HepG2 (cell line): Measurements from ENCODE around the gene SMTN. TPM values are rescaled to one million over a fixed set of nuclear protein-coding genes. Genes with fewer than 3 reads are reported as not detected.

Experiments used
- ATAC-seq: fragments of 200-7000 bp; cut with Tn5 transposase; 3 replicates; pipeline ENCODE4 v1.9.1; 2020; ENCODE audit warnings: mild to moderate bottlenecking, moderate library complexity
- BruUV-seq: library from RNA; stranded (reverse); fragments of 400-500 nt; replicated peaks from 2 replicates; lab custom pipeline; 2021; lab: Mats Ljungman, UMichigan
- CTCF ChIA-PET: fragments of 300-600 bp; formaldehyde crosslinking; extraction: SDS; loops from one replicate; lab custom pipeline; 2021; ENCODE audit warnings: low total read pairs, inconsistent platforms, low intra/inter-chr PET ratio; lab: Yijun Ruan, JAX
- POLR2A ChIA-PET: fragments of 350-600 bp; sonication (Branson Sonifier 250); formaldehyde crosslinking; loops from one replicate; lab custom pipeline; 2020; ENCODE audit warnings: antibody characterized with exemption, inconsistent platforms; lab: Yijun Ruan, JAX
- DNase-seq: peaks from one replicate; pipeline ENCODE4 v3.0.0-alpha.2; 2015; ENCODE audit warnings: low spot score
- FAIRE-seq: peaks from 3 replicates; lab custom pipeline; 2011; peaks lifted over from hg19 to GRCh38; lab: Jason Lieb, UNC
- H2AFZ ChIP-seq: one replicate; pipeline ENCODE4 v1.6.1; 2011; ENCODE audit warnings: low read length, inconsistent platforms
- H3K27ac ChIP-seq: fragments of 300-600 bp; 3 replicates; pipeline ENCODE4 v1.8.0; 2011; ENCODE audit warnings: mixed run types, mild to moderate bottlenecking, mixed read lengths, low read length, inconsistent platforms; ENCODE audit not compliant: insufficient read depth; ENCODE audit errors: extremely low read length
- H3K27me3 ChIP-seq, 2 experiments: fragments of 200-600 bp in 1 of 2; 2 replicates in 1 of 2; 3 replicates in 1 of 2; pipeline versions ENCODE4 v1.6.0 to v1.8.0; 2011; ENCODE audit warnings: low read length in 2 of 2, mild to moderate bottlenecking in 2 of 2, moderate library complexity in 2 of 2, inconsistent platforms in 1 of 2; ENCODE audit not compliant: insufficient read depth in 2 of 2, control insufficient read depth in 1 of 2
- H3K36me3 ChIP-seq, 2 experiments: fragments of 200-600 bp in 1 of 2; replicated peaks in 1 of 2; 2 replicates in 1 of 2; 3 replicates in 1 of 2; pipeline versions ENCODE4 v1.5.1 to v1.8.0; 2011; ENCODE audit warnings: low read length in 2 of 2, inconsistent platforms in 1 of 2; ENCODE audit not compliant: insufficient read depth in 2 of 2, control insufficient read depth in 1 of 2
- H3K4me1 ChIP-seq: 2 replicates; pipeline ENCODE4 v1.5.1; 2012; ENCODE audit warnings: low read length, inconsistent platforms; ENCODE audit not compliant: insufficient read depth
- H3K4me2 ChIP-seq: 2 replicates; pipeline ENCODE4 v1.6.0; 2011; ENCODE audit warnings: low read depth, low read length, inconsistent platforms
- H3K4me3 ChIP-seq, 3 experiments: fragments of 200-600 bp in 1 of 3; sonication (generic), shearing (Covaris generic) in 1 of 3; replicated peaks in 1 of 3; 2 replicates each; pipeline ENCODE4 v1.5.1; 2011 to 2016; ENCODE audit warnings: low read length in 3 of 3, inconsistent platforms in 2 of 3, low read depth in 2 of 3, mild to moderate bottlenecking in 2 of 3, control low read depth in 1 of 3, mixed read lengths in 1 of 3; ENCODE audit not compliant: insufficient read depth in 1 of 3
- H3K79me2 ChIP-seq: one replicate; pipeline ENCODE4 v1.6.1; 2011; ENCODE audit warnings: low read length, inconsistent platforms; ENCODE audit not compliant: insufficient read depth
- H3K9ac ChIP-seq: 2 replicates; pipeline ENCODE4 v1.6.0; 2011; ENCODE audit warnings: mild to moderate bottlenecking, low read depth, low read length, inconsistent platforms; ENCODE audit not compliant: insufficient read depth
- H3K9me3 ChIP-seq: 2 replicates; pipeline ENCODE4 v1.5.1; 2012; ENCODE audit warnings: mild to moderate bottlenecking, low read length
- H4K20me1 ChIP-seq: 2 replicates; pipeline ENCODE4 v1.6.0; 2011; ENCODE audit warnings: inconsistent platforms, mild to moderate bottlenecking, low read length, moderate library complexity; ENCODE audit not compliant: insufficient read depth
- CEBPB ChIP-seq: IDR thresholded peaks from 2 replicates; pipeline ENCODE4 v1.6.1; 2011; ENCODE audit warnings: low read depth, low read length, improper control_type of control experiment, borderline replicate concordance
- DNMT3B ChIP-seq: conservative IDR thresholded peaks from 2 replicates; pipeline ENCODE4 v1.6.1; 2016; ENCODE audit warnings: missing biosample characterization, control low read depth
- IKZF4 ChIP-seq: sonication (generic); formaldehyde crosslinking; IDR thresholded peaks from 2 replicates; pipeline ENCODE4 v1.5.1; 2020; ENCODE audit warnings: borderline replicate concordance, mild to moderate bottlenecking, low read depth, missing genetic modification reagents; ENCODE audit errors: not compliant biosample characterization
- KLF9 ChIP-seq: IDR thresholded peaks from 2 replicates; pipeline ENCODE4 v1.6.1; 2016; ENCODE audit warnings: low read depth
- MIXL1 ChIP-seq: IDR thresholded peaks from 2 replicates; pipeline ENCODE4 v1.6.1; 2016
- NR2F6 ChIP-seq, 2 experiments: IDR thresholded peaks; 2 replicates each; pipeline ENCODE4 v1.6.1; 2016; ENCODE audit warnings: antibody characterized with exemption in 1 of 2, mild to moderate bottlenecking in 1 of 2
- PCBP2 ChIP-seq: fragments of 200-400 bp; formaldehyde crosslinking; optimal IDR thresholded peaks from 2 replicates; pipeline ENCODE3; 2018; ENCODE audit warnings: low read length, low read depth; ENCODE audit not compliant: poor library complexity, severe bottlenecking
- RFXANK ChIP-seq: IDR thresholded peaks from 2 replicates; pipeline ENCODE4 v1.6.1; 2016
- SAFB2 ChIP-seq: sonication (generic); formaldehyde crosslinking; IDR thresholded peaks from 2 replicates; pipeline ENCODE4 v1.5.1; 2020; ENCODE audit warnings: missing genetic modification reagents, low read depth, mild to moderate bottlenecking, borderline replicate concordance
- ZNF33A ChIP-seq: sonication (generic); formaldehyde crosslinking; IDR thresholded peaks from 2 replicates; pipeline ENCODE4 v1.5.1; 2020; ENCODE audit warnings: missing genetic modification reagents, mild to moderate bottlenecking, moderate library complexity, borderline replicate concordance
- ZNF34 ChIP-seq: sonication (generic); formaldehyde crosslinking; IDR thresholded peaks from 2 replicates; pipeline ENCODE4 v1.4.0; 2020; ENCODE audit warnings: mild to moderate bottlenecking, missing genetic modification reagents, borderline replicate concordance
- ZNF451 ChIP-seq: sonication (generic); formaldehyde crosslinking; IDR thresholded peaks from 2 replicates; pipeline ENCODE4 v1.5.0; 2020; ENCODE audit warnings: mild to moderate bottlenecking, missing genetic modification reagents
- ZNF468 ChIP-seq: sonication (generic); formaldehyde crosslinking; IDR thresholded peaks from 2 replicates; pipeline ENCODE4 v1.8.0; 2022; ENCODE audit warnings: mild to moderate bottlenecking, moderate library complexity, missing genetic modification reagents
- WGBS: methylation state at CpG from one replicate; pipeline ENCODE4 v1.1.6; 2017; ENCODE audit warnings: low lambda C conversion rate; 5-methylcytosine and 5-hydroxymethylcytosine counted together
- in situ Hi-C: cut with HindIII; loops from 2 replicates; pipeline ENCODE4 v1.10.0; 2017; ENCODE audit warnings: low pct_unique_long_range_greater_than_20kb; ENCODE audit not compliant: extremely low pct_ligation_motif_present
- intact Hi-C: fragments of 100-400 bp; cut with micrococcal nuclease; formaldehyde crosslinking; loops from one replicate; pipeline ENCODE4 v1.10.0; 2022; ENCODE audit not compliant: unreplicated experiment
- polyA plus RNA-seq, 8 experiments: library from polyadenylated mRNA; depleted of rRNA in 3 of 8; stranded (reverse) in 7 of 8; unstranded in 1 of 8; fragments of >200 nt; fragmentation: Illumina TruSeq in 4 of 8; extraction: Trizol in 4 of 8; gene quantifications; 2 replicates each; pipeline versions ENCODE4 v1.2.1 to v1.2.3, GENCODE V29; 2011 to 2016; ENCODE audit warnings: low read depth in 4 of 8, missing spikeins in 1 of 8, mixed read lengths in 1 of 8; ENCODE audit not compliant: insufficient read depth in 1 of 8
- total RNA-seq, 5 experiments: library from RNA; depleted of rRNA; stranded (reverse); fragments of >200 nt; fragmentation: Illumina TruSeq; extraction: Trizol; gene quantifications; 2 replicates each; pipeline ENCODE4 v1.2.3, GENCODE V29; 2016; ENCODE audit warnings: low read depth in 1 of 5
- TF ChIP-seq, protein P1 (sequence below): sonication (generic); formaldehyde crosslinking; conservative IDR thresholded peaks from 2 replicates; pipeline ENCODE4 v1.8.0; 2022; ENCODE audit warnings: missing genetic modification reagents
- TF ChIP-seq, protein P2 (sequence below): sonication (generic); formaldehyde crosslinking; IDR thresholded peaks from 2 replicates; pipeline ENCODE4 v1.4.0; 2020; ENCODE audit warnings: missing genetic modification reagents, borderline replicate concordance

SMTN gene
- total and polyA plus RNA-seq, 2 of the 13 experiments (the other 11 are each of a cell fraction or from before 2014, with no cell fraction given) = 14.7 to 26.1 TPM

DNA sequence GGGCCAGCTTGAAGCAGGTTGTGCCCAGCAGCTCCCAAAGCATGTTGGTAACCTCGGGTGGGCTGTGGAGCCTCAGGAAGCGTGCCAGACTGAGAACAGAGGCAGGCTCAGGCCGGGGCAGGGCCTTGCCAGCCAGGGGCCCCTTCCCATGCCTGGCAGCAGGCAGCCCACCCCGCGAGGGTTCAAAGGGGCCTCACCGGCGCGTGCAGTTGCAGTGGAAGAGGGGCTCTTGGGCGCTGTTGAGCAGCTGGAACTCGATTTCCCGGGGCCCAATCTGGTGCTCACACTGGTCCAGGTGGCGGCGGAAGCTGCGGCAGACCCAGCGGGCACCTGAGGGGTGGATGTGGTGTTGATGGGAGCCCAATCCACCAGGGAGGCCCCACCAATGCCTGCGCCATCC, 55.6 kb downstream of the SMTN start:
- WGBS = 38% methylated on average over 3 of the region's 16 CpGs

More for the DNA sequence above, 55.6 kb downstream of the SMTN start:
- Histone ChIP-seq H3K79me2 (no peaks in the 10 kb centered on the region), H3K9me3 (no peaks in the 10 kb centered on the region), H2AFZ (no peak overlapping the region), H3K4me1 (peaks cover 28% of the 10 kb centered on the region), H3K4me2 (no peak overlapping the region), H3K27me3 (peaks cover 5 to 37% of the 10 kb centered on the region in 2 experiments), H3K36me3 (no peaks in the 10 kb centered on the region), H4K20me1 (no peaks in the 10 kb centered on the region), H3K4me3 (no peak overlapping the region), H3K9ac (no peak overlapping the region), H3K27ac (no peak overlapping the region)
- BruUV-seq = no TSS peak
- ChIA-PET CTCF (no interaction called here), POLR2A (no interaction called here)
- DNase-seq = no peak
- ATAC-seq = no peak
- intact Hi-C loops = loop anchor here (1.0 kb wide), 1 partner anchor 32 kb away; no protein-coding TSS in a partner anchor
- in situ Hi-C loops = no loop called here
- FAIRE-seq = no peak
- TF ChIP-seq PCBP2 (no peak), ZNF451 (no peak), CEBPB (no peak), ZNF34 (CRISPR knock-in tag) (no peak), NR2F6 (IDR thresholded peaks at IDR 0.05) (no peak), NR2F6 (CRISPR knock-in tag; IDR thresholded peaks at IDR 0.05) (no peak), ZNF33A (CRISPR knock-in tag) (no peak), RFXANK (no peak), ZNF468 (CRISPR knock-in tag) (no peak), MIXL1 (CRISPR knock-in tag) (no peak), KLF9 (CRISPR knock-in tag) (no peak), DNMT3B (CRISPR knock-in tag) (no peak), IKZF4 (CRISPR knock-in tag) (no peak), SAFB2 (no peak)
- TF ChIP-seq, protein P1, sequence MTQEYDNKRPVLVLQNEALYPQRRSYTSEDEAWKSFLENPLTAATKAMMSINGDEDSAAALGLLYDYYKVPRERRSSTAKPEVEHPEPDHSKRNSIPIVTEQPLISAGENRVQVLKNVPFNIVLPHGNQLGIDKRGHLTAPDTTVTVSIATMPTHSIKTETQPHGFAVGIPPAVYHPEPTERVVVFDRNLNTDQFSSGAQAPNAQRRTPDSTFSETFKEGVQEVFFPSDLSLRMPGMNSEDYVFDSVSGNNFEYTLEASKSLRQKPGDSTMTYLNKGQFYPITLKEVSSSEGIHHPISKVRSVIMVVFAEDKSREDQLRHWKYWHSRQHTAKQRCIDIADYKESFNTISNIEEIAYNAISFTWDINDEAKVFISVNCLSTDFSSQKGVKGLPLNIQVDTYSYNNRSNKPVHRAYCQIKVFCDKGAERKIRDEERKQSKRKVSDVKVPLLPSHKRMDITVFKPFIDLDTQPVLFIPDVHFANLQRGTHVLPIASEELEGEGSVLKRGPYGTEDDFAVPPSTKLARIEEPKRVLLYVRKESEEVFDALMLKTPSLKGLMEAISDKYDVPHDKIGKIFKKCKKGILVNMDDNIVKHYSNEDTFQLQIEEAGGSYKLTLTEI (CRISPR knock-in tag) = no peak
- TF ChIP-seq, protein P2, sequence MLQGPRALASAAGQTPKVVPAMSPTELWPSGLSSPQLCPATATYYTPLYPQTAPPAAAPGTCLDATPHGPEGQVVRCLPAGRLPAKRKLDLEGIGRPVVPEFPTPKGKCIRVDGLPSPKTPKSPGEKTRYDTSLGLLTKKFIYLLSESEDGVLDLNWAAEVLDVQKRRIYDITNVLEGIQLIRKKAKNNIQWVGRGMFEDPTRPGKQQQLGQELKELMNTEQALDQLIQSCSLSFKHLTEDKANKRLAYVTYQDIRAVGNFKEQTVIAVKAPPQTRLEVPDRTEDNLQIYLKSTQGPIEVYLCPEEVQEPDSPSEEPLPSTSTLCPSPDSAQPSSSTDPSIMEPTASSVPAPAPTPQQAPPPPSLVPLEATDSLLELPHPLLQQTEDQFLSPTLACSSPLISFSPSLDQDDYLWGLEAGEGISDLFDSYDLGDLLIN = no peak
- TF ChIP-seq, all 625 proteins: peak for 0
